ENCODE measurements around the gene DIMT1. TPM values are rescaled to one million over a fixed set of nuclear protein-coding genes. Genes with fewer than 3 reads are reported as not detected.

DIMT1 gene
- total RNA-seq, 1 donor from 2014 or later = 17.8 TPM

DNA sequence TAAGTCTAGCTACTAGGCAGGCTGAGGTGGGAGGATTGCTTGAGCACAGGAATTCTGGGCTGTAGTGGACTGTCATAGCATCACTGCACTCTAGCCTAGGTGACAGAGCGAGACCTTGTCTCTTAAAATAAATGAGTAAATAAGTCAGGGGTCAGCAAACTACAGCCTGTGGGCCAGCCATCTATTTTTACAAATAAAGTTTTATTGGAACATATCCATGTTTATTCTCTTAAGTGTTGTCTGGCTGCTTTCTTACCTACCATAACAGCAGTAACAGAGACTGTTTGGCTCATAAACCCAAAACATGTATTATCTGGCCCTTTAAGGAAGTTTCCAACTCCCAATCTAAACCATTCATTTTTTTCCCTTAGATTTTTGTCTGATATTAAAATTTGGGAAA lies 29.6 kb downstream of the DIMT1 start:
- intact Hi-C loops (cut with DNase I) = no loop called here
- ATAC-seq (ENCODE audit: poor library complexity) (no peak), DNase-seq (no peak)

- ATAC-seq (ENCODE audit: poor library complexity) (no peak), DNase-seq (no peak)
- intact Hi-C loops (cut with DNase I) = no loop called here
Observed at GRCh38 chr5:62373382-62373781, 30.3 kb downstream of the DIMT1 start.

DNA sequence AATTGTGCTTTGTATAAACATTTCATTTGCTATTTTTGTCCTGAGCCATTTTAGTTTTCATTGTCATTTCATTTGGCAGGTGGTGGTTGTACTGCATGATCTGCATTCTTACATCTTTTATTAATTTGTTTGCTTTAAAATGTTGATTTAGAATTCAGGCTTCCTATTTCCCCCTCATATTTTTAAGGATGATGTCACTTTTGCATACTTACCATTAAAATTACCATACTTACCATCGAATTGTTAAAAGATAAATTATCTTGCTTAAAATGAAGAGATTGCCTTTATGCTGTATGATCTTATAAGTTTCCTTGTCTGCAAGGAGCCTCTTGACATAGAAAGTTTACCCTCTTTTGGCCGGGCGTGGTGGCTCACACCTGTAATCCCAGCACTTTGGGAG lies 31.1 kb downstream of the DIMT1 start:
- DNase-seq (no peak), ATAC-seq (ENCODE audit: poor library complexity) (no peak)
- intact Hi-C loops (cut with DNase I) = no loop called here

- intact Hi-C loops (cut with DNase I) = no loop called here
- DNase-seq (no peak), ATAC-seq (ENCODE audit: poor library complexity) (no peak)
Observed at GRCh38 chr5:62371409-62371808, 32.3 kb downstream of the DIMT1 start.

- ATAC-seq (ENCODE audit: poor library complexity) (no peak), DNase-seq (no peak)
- intact Hi-C loops (cut with DNase I) = no loop called here
Observed at GRCh38 chr5:62369039-62369438, 34.7 kb downstream of the DIMT1 start.

DNA sequence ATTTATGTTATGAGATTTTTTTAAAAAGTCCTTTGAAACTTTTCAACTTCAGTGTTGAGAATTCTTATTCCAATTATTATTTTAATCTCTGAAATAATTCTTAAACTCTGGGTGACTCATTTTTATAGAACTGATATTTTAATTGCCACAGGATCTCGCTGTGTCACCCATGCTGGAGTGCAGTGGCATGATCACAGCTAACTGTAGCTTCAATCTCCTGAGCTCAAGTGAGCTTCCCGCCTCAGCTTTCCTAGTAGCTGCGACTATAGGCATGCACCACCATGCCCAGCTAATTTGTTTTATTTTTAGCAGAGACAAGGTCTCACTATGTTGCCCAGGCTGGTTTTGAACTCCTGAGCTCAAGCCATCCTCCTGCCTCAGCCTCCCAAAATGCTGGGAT lies 41.0 kb downstream of the DIMT1 start:
- ATAC-seq (ENCODE audit: poor library complexity) (no peak), DNase-seq (no peak)
- intact Hi-C loops (cut with DNase I) = no loop called here

DNA sequence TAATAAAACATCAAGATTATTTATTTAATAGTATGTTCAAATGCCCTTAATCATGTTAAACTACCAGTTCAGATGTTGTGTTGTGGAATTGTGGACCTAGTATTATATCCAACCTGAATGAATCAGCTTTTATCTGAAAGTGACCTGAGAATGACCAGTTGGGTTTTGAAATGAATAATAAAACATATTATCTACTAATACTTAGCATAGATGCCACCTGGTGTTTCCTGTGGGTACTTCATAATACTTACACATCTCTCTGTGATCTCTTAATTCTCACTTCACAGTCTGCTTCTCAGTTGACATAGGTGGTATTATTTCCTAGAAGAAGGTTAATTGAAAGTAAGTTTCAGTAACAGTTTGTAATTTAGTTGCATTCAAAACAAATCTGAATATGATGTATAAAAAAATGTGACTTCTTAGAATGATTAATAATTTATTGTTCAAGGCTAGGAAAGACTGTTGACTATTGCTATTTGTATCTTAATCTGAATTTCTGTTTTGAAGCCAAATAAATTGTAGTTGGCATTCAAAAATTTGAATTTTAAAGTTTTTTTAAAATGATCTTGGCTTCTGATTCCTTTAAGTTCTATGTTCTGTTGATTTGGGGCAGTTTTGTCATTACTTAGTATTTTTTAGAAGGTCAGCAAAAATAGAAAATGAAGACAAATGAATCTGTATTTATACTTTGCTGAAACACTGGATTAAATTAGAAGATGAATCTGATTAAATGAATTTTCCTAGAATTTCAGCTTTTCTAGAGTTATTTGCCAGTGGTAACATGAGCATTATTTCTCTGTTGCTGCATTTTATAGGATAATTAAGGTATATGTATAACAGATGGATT lies 49.5 kb downstream of the DIMT1 start:
- ATAC-seq (ENCODE audit: poor library complexity) (no peak), DNase-seq (no peak)
- intact Hi-C loops (cut with DNase I) = no loop called here

DNA sequence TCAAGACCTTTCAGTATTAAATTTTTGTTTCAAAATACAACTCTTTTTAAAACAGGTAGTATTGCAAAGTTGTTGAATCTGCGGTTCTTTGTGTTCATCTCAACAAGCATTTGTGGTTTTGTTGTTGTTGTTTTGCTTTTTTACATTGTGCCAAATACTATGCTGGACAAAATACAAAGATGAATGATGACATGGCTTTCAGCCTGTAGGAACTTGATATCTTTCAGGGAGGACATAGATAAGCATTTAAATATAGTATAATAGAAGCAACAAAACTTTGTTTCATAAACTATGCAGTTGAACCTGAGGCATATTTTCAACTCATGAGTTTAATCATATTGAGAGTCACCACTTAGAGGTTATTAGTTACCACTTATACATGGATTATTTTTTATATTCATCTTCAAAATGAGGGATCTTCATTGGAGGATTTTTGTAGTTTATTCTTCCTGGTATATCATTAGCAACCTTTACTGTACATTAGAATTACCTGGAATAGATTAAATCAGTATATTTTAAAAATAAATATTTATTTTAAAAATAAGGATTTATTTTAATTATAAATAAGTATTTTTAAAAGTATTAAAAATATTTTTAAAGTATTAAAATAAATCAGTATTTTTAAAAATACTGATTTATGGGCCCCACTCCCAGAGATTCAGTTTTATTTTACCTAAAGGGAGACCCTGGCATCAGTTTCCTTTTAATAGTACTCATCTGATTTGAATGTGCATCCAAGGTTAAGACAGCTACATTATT lies 54.8 kb downstream of the DIMT1 start:
- ATAC-seq (ENCODE audit: poor library complexity) (no peak), DNase-seq (no peak)
- intact Hi-C loops (cut with DNase I) = no loop called here

GRCh38 chr5:62347928-62348327 lies 55.8 kb downstream of the DIMT1 start:
- intact Hi-C loops (cut with DNase I) = no loop called here

DNA sequence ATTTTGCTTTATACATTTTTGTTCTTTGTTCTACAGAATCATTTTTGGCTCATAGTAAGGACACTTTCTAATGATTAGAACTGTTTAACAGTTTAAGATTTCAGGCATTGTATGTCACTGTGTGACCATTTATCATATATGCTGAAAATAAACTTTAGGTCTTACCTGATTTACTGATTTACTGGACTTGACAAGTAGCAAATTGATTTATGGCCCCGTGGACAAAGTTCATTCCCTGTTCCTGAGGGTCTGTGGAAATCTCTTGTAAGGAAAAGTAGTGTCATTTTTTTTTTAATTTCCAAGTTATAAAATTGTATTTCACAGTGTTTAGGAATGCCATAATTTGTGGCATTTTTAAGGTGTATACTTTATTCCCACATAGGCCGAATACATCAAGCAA lies 57.0 kb downstream of the DIMT1 start:
- intact Hi-C loops (cut with DNase I) = no loop called here
- ATAC-seq (ENCODE audit: poor library complexity) = no peak

More at GRCh38 chr5:62347928-62348327, 55.8 kb downstream of the DIMT1 start:
- DNase-seq = no peak
- ATAC-seq (ENCODE audit: poor library complexity) = no peak

DNA sequence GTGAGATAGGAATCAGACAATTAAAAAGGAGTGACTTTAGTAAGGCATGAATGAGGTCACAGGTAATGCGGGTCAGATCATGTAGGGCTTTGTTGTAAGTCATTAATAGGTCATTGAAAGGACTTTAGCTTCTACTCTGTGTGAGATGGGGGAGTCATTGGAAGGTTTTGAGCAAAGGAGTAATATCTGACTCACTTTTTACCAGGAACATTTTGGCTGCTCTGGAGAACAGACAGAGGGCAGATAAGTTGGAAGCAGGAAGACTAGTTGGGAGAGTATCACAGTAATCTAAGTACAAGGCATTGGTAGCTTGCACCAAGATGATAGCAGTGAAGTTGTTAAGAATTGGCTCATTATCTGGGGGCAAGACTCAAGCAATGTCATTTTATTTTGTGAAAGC lies 60.3 kb downstream of the DIMT1 start:
- DNase-seq = no peak
- intact Hi-C loops (cut with DNase I) = no loop called here
- no peak for ATAC-seq (ENCODE audit: poor library complexity)

More for the DNA sequence above, 57.0 kb downstream of the DIMT1 start:
- DNase-seq = no peak

DNA sequence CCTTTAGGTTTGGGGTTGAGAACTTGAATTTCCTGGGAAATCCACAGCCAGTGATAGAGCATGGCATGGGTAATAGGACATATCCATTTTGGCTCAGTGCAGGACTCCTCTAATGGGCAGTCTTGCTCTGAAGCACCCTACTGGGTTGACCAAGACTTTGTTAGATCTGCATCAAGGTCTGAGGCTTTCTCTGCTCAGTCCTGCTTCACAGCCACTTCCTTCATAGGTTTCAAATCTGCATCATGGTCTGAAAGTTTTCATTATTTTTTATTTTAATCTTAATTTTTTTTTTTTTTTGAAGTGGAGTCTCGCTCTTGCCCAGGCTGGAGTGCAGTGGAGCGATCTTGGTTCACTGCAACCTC lies 61.2 kb downstream of the DIMT1 start:
- no peak for ATAC-seq (ENCODE audit: poor library complexity)
- intact Hi-C loops (cut with DNase I) = no loop called here
- no peak for DNase-seq

GRCh38 chr5:62341783-62342475 lies 61.8 kb downstream of the DIMT1 start:
- intact Hi-C loops (cut with DNase I) = no loop called here
- ATAC-seq (ENCODE audit: poor library complexity) (no peak), DNase-seq (no peak)

GRCh38 chr5:62340979-62341378 lies 62.7 kb downstream of the DIMT1 start:
- intact Hi-C loops (cut with DNase I) = no loop called here
- no peak for ATAC-seq (ENCODE audit: poor library complexity)
- DNase-seq = no peak

GRCh38 chr5:62340392-62340791 lies 63.3 kb downstream of the DIMT1 start:
- intact Hi-C loops (cut with DNase I) = no loop called here
- DNase-seq = no peak

More at GRCh38 chr5:62340392-62340791, 63.3 kb downstream of the DIMT1 start:
- no peak for ATAC-seq (ENCODE audit: poor library complexity)

Other genes with a start within 250 kb of the DIMT1 start
- 10.6 TPM for gene KIF2A, start 97.7 kb downstream of the DIMT1 start, total RNA-seq
- gene IPO11, start 8.9 kb upstream of the DIMT1 start, total RNA-seq = 29.9 TPM
- gene LRRC70, start 174.9 kb upstream of the DIMT1 start, total RNA-seq = 1.2 TPM